GM12801 (cell line): ENCODE measurements around the gene SNAP23.

ENCODE experiments used
- TF ChIP-seq, protein P1 (sequence below): IDR thresholded peaks from one replicate; pipeline ENCODE4 v1.5.1; 2011; ENCODE audit warnings: control low read depth; ENCODE audit not compliant: insufficient read length; ENCODE audit errors: extremely low read depth

The SNAP23 gene

DNA sequence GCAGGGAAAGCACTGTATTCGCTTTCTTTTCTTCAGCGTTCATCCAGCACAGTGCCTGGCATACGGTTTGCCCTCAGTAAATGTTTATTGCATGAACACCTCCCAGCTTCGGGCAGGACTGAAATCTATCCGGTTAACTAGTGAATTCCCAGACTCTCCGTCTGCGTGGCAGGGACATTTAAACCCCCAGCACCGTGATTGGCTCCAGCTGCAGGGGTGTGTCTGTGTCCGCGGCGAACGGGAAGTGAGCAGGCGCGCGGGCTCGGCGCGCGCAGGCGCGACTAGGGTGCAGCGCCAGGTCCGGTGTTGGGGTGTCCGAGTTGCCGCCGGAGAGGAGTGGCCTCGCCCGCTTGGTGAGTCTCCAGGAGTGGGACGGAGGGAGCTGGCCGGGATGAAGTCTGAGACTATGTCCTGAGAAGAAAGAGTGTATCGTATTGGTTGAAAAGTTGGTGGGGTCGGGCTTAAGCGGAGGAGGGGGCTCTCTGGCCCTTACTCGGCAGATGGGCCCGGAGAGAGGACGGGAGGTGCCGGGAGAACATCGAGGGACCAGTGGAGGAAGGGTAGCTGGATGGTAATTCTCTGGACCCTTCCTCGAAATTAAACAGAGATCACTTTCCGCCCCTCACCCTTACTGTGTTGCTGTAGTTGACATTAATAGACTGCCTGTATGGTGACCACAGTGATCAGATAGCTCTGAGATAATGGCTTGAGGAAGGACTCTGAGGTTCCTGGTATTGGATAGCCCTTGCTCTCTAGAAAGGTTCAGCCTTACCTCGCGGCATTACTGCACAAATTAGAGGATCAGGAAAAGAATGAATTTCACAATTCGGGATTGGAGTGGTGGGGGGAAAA is at the start of gene SNAP23:
Gene SNAP23, plus strand, starts transcription at position 274 of the 852 bp plus-strand sequence. CDS start 16,213 bp downstream, outside the sequence.
- TF ChIP-seq, protein P1, sequence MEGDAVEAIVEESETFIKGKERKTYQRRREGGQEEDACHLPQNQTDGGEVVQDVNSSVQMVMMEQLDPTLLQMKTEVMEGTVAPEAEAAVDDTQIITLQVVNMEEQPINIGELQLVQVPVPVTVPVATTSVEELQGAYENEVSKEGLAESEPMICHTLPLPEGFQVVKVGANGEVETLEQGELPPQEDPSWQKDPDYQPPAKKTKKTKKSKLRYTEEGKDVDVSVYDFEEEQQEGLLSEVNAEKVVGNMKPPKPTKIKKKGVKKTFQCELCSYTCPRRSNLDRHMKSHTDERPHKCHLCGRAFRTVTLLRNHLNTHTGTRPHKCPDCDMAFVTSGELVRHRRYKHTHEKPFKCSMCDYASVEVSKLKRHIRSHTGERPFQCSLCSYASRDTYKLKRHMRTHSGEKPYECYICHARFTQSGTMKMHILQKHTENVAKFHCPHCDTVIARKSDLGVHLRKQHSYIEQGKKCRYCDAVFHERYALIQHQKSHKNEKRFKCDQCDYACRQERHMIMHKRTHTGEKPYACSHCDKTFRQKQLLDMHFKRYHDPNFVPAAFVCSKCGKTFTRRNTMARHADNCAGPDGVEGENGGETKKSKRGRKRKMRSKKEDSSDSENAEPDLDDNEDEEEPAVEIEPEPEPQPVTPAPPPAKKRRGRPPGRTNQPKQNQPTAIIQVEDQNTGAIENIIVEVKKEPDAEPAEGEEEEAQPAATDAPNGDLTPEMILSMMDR, result no peak

DNA sequence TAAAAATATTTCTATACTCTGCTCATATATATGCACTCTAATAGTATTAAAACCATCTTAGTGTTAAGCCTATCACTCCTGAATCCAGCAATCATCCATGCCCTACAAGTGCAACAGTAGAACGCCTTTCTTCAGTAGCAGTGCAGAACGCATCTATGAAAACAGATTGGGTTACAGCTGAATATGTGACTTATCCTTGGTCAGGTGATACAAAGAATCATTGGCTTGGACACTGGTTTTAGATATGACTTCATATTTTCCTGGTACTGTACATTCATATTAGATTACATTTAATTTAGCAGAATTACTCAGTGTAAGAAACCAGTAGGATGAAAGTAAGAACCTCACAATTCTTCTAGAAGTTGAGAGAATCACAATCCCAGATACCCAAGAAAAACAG is 47.8 kb upstream of the SNAP23 start:
- TF ChIP-seq, protein P1, result no peak

DNA sequence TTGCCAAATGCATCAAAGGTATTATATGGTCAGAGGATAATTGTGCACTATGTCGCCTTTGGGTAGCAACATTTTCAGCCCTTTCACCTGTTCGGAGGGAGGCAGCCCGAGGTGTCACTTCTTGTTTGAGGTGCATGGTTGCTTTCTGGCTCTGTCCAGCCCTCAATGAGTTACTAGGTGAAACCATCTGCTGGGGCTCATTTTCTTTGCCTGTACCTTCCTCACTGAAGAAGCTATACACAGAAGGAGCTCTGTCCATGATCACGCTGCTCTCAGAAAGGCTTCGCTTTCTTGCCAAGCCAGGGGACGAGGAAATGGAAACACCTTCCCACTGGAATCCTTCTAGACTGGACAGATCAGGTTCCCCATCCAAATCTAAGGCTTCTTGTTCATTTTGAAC is 47.2 kb upstream of the SNAP23 start:
- TF ChIP-seq, protein P1, result no peak

DNA sequence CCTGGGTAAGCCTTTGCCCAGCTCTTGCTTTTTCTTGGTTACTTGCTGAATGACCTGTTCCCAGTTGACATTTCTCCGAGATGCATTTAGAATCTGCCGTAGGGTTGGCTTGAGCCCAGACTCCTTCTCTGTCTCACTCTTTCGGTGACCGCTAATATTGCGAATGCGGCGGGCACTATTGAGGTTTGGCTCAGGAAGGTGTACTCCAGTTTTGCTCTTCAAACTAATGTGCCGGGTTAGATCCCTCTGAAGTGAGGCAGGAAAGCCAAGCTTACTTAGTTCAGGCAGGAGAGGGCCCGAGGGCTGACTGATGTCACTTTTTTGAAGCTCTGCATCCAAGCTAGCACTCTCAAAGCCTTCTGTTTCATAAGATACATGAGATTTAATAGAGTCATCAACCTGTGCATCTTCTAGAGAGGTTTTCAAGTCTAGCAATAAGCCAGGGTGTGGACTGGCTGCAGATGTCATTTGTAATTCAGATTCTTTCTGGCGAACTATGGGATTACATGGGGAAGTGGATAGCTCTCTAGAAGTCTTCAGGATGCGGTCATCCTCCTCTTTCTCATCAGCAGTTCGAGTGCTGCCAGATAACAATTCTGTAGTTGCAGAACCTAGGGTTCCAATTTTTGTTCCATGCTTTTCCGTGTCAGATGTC is 45.5 kb upstream of the SNAP23 start:
- TF ChIP-seq, protein P1, result no peak

DNA sequence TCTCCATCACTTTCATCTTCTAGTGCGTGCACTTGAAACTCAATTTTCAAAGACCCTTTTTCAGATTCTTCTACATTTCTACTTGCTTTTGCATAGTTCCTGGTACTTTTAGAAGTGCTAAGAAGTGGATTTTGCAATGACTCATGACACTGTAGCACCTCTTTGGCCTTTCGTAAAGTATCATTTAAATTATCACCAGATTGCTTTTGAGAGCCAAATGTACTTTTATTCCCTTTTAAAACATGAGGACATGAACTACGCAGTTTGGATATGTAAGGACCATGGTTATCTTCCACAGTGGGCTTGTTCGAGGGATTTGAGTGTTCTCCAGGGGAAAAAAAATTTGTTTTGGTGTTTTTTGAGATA is 45.0 kb upstream of the SNAP23 start:
- TF ChIP-seq, protein P1, result no peak

DNA sequence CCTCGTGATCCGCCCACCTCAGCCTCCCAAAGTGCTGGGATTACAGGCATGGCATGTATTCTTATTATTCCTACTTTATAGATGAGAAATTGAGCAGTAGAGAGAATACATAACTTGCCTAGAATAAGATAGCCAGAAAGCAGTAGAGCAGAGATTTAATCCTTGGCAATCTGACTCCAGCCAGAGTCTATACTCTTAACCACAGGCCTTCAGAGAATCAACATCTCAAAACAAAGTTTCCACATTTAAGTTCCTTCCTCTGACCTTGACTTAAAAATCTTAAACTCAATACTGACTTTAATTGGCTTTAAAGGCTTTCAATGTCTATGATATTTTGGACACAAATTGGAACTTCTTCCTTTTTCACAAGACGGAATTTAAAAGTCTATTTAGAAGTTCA is 41.6 kb upstream of the SNAP23 start:
- TF ChIP-seq, protein P1, result no peak

DNA sequence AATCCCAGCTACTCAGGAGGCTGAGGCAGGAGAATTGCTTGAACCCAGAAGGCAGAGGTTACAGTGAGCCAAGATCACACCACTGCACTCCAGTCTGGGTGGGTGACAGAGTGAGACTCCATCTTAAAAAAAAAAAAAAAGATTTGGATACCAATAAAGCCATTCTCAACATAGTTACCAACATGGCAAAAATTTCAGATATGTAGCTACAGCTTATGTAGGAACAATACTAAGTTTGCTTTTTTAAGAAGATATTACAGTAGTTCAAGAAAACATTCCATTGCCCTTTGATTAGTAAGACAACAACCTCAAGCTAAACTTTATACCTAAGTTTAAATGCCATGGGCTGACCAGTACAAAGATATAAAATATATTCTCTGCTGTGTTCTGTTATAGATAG is 38.9 kb upstream of the SNAP23 start:
- TF ChIP-seq, protein P1, result no peak
